Measurements from ENCODE around the gene RNF34.
A peak's percentile ranks its signal among the peaks of the same experiment; 100 is the strongest.

Gene RNF34

DNA sequence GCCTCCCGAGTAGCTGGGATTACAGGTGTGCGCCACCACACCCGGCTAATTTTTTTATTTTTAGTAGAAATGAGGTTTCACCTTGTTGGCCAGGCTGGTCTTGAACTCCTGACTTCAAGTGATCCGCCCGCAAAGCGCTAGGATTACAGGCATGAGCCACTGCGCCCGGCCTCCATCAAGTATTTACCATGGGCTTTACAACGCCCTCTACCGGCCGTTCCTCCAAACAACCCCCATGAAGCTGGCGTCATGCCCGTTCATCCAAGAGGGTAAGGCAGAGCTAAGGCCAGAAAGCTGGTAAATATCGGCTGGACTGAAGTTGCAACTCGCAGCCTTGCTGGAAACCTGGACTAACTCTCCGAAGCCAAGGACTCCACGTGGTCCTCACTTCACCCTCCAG is 41.6 kb downstream of the RNF34 start:
- no peak for DNase-seq

DNA sequence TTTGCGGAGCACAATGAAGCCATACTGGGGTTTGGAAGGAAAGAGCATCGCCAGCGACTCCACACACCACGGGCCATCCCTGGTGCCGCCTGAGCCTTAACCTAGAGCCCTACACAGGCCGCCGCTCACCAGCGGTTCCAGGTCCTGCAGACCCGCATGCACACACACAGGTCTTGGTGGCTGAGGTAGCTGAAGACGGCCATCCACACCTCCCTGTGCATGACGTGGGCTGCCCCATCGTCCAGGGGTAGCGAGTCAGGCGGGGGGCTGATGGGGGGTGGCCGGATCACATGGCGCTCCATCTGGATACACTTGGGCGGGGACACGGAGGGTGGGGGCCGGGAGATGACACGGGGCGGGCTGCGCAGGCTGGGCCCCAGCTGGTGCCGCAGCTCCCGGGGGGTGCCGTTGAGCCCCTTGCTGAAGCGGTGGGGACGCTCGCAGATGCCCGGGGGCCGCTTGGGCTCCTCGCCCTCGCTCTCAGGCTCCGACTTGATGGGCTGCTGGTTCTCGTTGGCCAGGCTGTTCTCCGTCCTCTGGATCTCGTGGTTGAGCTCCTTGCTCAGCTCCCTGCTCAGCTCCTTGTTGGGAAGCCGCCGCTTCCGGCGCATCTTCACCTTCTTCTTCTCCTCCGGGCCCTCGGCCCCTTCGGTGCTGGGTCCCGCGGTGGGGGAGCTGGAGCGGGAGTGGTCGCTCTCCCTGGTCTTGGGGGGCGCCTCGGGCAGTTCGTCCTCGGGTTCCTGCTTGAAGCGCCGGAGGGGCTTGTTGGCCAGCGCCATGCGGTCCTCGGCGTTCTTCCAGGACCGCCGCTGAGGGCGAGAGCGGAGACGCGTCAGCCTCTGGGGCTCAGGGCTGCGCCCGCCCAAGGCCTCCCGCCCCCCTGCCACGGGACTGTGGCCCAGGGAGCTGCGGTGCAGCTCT is 42.4 kb downstream of the RNF34 start:
- no peak for DNase-seq

DNA sequence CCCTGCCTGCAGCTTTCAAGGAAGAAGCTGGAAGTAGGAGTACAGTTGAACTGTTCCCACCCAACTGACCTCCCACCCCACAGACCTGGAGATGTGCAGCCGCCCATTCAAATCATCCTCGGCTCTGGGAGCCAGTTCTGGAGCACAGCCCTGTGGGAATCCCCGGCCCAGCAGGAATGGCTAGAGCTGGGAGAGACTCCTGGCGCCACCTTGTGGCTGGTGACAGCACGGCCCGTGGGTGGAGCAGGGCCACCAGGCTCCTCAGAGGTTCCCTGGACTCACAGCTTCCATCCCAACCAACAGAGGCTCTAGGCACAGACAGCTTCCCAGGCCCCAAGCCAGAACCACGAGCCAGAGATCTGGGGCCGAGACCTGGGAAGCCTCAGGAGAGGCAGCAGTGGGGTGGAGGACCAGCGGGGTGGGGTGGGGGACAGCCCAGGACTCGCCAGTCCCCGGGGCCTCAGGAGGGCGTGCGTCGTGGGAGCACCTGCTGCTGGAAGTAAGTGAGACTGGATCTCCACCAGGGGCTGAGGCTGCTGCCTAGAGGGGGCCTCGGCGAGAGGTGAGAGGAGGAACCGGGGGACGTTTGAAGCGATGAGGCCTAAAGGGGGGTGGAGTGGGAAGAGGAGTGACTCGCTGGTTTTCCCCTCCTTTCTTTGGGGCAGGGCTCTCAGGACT is 43.4 kb downstream of the RNF34 start:
- DNase-seq = peak; percentile 68

DNA sequence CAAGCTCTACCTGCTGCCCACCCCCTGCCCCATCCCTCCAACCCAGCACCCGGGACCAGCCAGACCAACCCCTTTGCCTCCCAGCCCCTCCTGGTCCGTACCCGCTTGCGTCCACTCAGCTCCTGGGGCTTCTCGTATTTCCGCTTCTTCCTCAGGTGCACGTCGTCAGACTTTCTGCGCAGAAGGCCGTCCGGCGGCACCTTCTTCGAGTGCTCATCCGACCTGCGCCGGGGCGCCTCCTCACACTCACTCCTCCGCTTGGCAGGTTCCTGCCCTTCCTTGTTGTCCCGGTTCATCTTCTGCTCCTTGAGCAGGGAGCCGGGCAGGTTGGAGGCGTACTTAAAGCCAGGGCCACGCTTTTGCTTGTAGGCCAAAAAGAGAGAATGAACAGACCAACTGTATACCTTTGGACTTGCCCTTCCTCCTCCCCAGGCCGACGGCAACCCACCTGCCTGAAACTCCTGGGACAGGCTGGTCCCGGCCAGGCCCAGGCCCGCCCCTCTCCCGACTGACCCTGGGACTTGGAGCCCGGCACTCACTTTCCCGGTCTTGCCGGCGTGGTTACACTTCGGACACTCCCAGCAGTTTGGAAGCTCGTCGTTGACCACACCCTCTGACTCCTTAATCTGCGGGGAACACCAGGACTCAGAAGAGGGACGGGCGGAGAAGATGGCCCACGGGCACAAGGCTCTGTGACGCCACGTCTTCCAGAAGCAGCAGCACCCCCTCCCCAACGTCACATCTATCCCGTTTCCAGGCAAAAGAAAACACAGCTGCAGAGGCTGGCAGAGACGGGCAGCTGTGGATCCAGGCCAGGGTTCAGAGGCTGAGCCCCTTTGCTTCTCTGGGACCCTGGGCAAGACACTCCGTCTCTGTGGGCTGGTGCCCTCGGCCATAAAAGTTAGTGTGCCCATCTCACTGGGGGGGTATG is 44.3 kb downstream of the RNF34 start:
- DNase-seq = no peak

DNA sequence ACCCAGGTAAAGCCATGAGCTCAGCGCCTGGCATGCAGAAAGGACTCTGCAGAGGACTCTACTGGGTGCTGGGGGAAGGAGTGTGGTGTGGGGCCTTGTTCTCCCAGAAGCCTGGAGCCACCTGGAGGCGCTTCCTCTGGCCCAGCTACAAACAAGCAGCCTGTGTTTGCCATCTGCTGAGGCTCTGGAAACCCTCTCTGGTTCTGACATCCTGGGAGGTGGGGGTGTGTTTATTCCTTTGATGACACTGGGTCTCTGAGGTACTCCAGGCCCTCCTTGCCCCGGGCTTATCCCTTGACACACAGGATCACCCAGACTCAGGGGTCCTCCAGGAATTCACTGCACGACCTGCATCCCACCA is 44.9 kb downstream of the RNF34 start:
- no peak for DNase-seq

DNA sequence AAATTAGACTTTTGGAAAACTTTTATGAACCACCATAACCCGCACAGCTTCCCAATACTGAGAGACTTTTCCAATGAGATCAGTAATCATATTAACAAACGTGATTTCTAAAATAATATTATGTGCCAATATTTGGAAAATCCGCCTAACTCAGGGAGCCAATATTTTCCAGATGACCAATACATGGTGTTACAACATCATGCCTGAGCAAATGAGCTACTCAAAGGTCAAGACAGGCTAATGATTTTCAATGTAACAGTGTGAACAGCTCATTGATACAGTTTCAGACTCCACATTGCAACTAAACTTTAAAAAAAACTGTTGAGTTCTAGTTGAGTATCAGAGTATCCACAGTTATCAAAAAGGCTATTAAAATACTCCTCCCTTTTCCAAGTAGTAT is 46.8 kb downstream of the RNF34 start:
- DNase-seq = no peak

DNA sequence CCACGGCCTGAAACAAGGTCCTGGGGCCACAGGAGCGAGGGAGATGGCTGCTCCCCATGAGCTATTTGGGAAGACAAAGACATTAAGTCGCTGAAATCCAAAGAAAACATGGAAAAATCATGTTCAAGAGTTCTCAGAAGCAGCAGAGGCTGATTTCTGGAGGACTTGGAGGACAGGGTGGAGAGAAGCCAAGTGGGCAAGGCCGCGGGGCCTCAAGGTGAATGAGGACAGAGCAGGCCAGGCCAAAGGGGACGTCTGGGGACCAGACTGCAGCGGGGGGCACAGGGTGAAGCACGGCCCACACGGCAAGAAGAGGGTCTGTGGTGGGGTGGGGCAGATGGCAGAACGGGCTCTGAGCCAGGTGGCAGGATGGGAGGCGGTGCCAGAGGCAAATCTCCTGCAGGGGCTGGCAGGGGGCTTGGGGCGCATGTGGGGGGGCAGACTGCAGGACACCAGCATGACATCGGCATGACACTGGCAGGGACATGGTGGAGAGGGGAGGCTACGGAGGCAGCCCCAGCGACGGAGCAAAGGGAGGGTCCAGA is 48.9 kb downstream of the RNF34 start:
- no peak for DNase-seq

DNA sequence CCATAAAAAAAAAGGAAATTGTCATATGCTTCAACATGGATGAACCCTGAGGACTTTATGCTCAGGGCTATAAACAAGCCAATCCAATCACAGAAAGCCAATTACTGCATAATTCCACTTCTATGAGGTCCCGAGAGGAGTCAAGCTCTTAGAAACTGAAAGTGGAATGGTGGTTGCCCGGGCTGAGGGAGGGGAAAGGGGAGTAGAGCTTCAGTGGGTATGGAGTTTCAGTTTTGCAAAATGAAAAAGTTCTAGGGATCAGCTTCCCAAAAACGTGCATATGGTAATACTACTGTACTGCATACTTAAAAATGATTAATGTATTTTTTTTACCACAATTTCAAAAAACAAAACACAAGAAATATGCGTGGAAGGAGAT is 52.0 kb downstream of the RNF34 start:
- no peak for DNase-seq

DNA sequence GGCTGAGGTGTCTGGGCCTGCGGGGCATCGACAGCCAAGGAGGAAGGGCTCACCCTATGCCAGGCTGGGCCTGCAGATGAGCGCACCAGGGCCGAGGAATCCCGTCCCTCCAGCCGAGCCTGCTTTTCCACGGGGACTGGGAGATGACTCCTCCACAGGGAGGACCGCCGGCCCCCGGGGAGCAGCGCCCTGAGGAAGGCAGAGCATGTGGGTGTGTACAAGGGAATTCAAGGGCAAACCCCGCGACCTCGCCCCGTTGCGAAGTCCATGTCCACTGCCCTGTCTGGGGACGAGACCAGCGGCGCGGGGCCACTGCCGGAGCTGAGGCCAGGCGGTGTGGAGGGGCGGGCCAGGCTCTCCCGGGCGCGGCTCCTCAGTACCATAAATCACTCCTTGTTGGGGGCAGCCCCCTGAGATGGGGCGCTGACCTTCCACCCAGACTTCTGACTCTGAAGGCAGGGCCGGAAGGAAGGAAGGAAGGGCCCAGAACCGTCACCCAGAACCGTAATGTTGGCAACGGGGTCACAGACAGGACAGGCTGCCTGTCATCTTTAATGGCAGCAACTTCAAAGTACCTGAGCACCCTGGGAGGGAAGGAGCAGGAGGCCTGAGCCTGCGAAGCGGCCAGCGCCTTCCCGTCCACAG is 52.5 kb downstream of the RNF34 start:
- no peak for DNase-seq

DNA sequence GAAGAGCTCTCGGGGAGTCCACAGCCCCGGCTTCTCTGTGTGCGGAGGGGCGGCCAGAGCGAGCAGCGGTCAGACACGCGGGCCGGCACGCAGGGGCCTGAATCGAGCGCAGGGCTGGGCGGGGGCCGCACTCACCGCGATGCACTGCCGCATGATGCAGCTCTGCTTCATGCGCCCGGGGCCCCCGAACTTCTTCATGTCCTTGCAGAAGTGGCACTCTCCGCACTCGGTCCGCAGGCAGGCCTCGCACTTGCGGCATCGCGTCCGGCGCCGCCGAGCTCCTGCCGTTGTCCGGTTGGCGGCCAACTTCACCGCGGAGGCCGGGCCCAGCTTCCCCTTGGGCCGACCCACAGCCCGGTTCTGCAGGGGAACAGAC is 53.1 kb downstream of the RNF34 start:
- DNase-seq = no peak

DNA sequence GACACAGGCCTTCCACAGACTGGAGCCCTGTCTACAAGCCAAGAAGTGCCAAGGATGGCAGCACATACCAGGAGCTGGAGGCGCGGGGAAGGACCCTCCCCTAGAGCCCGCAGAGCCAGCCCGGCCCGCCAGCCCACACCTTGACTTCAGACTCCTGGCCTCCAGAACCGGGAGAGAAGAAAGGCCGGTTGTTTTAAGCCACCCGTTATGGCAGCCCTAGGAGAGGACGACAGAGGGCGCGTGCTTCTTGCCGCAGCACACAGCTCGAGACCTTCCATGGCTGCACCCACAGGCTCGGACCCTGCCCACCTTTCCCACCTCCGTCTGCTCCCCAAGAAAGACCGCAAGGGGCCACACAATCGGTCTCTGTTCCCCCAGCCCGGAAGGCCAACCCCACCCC is 53.7 kb downstream of the RNF34 start:
- no peak for DNase-seq

DNA sequence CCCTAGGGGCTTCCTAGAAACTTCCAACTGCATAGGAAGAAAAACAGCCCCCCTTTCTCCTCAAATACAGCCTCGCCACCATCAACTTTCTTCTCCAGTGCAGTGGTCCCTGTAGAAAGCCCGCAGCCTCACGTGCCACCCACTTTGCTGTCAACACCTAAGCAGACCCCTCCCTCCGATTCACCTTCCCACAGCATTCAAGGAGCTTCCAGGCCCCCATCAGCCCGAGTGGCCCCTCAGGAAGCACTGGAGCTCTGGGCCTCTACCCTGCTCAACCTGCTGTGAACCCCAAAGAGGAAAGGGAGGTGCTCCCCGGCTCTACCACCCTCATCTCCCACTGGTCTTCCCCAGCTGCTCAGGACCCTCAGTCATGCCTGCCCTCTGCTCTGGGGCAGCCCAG is 55.0 kb downstream of the RNF34 start:
- DNase-seq = no peak

DNA sequence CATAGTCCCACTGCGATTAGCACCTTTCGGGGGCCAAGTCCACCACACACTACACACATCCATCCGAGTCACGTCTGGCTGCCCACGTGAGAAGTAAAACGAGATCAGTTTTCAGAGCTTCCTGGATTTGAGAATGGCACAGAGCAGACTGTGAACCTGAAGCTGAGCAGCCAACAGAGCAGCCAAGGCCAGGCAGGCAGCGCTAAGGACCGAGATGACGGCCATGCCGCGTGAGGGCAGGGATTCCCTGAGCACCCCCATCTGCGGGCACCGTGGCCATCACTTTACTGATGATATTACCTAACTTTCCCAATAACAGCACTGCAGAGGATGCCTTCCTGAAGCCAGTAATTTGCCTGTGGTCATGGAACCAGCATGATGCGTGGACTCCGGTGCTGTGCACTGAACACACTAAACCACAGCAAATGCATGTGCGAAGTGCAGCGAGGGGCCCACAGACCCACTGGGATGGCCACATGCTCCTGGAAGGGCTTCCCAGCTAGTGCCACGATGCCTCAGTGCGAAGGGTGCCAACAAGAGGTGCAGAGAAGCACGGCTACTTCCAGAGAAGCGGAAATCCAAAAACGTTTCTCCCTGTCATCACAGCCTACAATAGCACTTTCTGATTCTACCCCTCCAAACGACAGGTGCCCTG is 56.0 kb downstream of the RNF34 start:
- no peak for DNase-seq

DNA sequence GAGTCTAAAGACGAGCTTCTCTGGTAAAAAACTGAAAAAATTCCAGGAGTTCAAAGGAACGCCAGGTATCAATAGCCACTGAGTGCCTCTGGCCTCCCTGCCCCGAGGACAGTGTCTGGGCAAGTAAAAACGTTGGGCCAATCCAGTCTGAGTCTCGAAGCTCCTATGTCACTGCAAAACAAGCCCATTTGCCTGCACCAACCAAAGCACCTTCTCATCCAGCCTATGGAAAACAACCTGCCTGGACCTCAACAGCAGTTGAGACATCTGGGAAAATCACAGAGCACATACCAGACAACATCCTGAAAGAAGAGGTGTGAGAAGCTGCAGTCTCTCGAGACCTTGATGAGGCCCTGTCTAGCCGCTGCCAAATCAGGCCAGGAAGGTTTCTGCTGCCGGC is 56.6 kb downstream of the RNF34 start:
- DNase-seq = no peak

DNA sequence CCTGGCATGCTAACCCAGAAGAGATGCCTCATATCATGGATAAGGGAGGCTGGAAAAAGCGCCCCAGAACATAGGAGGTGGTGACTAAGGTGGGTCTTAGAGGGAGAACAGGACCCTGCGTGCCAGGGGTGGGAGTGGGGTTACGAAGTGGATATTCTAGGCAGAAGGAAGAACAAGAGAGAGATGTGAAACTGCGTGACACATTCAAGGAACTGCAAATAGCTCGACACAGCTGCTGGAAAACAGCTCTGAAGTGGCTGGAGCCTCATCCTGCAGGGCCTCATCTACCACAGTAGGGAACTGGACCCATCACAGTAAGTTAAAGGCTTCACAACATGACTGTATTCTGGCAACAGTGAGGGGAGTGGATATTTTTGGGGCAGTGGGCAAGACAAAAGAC is 61.1 kb downstream of the RNF34 start:
- no peak for DNase-seq

DNA sequence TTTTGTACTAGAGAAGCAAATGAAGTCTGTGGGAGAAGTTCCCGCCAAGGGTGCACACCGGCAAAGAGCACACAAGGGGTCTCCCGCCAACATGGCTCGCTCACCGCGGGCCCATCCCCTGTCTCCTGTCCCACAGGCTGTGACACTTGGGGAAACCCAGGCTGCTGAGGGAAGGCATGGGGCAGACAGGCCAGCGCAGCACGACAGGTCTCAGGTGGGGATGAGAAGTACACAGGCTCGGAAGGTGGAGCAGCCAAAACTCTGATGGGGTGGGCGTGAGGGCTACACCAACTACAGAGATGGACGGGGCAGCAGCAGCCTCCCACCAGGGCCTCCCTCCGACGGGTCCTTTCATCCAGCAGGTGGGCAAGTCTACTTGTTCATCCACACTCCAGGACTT is 64.4 kb downstream of the RNF34 start:
- no peak for DNase-seq

DNA sequence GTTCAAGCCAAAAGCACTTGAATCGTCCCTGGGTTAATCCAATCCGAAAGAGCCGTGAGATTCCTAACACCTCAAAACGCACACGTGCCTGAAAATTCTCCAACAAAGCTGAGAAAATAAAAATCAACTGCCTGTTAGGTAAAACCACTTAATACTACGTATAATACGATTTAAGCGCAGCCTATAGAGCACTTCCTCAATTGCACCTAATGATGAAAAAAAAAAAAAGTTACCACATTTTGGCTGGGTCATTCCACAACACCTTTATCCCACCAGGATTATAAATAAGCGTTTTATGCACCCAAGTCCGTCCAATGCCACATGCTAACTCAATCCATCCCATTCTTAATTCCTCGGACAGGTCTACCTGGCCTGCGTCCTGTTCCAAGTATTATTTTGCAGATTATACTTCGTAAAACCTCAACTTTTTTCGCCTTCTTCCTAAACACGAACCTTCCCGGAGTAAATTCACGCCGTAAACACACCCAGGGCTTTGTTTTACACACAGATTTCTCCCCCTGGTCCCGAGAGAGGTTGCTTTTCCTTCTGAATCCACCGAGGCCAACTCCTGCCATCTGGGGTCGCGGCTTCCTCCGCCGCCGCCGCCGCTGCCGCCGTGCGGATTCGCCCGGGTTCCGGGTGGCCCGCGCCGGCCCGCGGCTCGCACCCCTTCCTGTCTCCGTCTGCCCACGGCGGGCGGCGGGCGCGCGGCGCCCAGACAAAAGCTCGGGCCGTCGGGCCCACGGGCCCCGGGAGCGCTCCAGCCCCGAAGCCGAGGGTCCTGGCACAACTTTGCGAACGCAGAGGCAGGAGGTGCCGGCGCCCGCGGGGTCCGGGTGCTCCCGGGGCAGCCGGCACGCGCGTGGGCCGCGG is 66.2 kb downstream of the RNF34 start:
- peak; percentile 51 for DNase-seq

DNA sequence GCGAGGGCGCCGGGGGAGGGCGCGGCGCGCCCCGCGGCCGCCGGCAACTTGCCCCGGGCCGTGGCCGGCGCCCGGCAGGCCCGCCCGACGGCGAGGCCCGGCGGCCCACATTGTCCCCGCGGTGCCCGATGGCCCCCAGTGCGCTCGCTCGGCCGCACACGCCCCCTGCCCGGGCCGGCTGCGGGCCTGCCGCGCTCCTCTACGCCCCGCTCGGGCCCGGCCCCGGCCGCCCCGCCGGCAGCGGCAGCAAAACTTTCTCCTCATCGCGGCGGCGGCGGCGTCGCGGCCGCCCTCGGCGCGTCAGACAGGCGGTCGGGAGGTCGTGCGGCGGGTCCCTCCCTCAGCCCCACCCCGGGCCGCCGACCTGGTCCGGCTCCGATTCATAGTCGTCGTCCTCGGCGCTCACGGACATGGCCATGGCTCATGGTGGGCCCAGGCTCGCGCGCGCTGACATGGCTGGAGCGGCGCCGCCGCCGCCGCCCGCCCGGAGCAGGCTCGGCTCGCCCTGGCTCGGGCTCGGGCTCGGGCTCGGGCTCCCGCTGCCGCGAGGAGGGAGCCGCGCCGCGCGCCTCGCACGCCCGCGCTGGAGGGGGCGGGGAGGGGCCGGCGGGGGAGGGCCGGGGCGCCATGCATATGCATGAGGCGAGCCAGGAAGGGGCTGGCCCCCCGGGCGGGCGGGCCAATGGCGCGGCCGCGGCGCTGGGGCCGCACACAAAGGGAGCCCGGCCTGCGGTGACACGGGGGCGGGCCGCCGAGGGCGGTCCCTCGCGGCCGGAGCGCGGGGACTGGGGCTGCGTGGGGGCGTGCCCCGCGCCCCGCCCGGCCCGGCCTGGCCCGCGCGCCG is 67.1 kb downstream of the RNF34 start:
- DNase-seq = peak; percentile 95

DNA sequence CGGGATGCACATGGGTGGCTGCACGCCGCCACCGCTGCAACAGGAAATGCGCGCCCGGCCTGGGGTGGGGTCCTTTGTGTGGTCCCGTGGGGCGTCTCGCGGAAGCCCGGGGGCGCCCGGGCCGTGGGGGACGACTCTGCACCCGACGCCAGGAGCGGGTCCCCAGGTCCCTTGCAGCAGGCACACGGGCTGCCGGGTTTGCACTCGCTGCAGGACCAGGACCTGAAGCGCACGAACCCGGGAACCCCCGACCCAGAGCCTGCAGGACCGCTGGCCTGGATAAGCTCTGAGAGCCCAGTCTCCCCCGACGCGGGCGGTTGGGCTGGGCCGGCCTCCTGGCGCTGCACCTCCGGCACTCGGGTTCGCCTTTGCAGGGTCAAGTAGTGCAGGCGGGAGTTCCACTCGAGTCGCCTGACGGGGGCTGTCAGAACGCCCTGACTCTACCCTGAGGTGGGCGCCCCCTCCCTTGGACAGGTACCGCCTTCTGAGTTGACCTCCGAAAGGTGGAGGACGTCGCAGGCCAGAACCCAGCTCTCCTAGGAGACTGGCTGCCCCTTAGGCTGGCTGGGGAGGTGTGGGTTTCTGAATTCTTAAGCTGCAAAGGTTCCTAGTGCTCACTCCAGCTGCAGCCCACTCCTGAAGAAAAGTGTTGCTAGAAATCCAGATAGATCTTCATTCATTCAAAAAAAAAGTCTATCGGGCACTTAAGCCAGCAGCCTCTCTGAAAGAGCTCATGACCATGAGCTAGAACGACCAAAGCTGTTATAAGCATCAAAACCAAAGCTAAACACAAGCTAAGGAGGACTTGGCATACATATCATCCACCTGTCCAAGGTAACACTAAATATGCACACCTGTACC is 68.0 kb downstream of the RNF34 start:
- DNase-seq = no peak

All from activated CD4-positive, alpha-beta T cell treated with anti-CD3 and anti-CD28 coated beads, Interleukin-2, Interleukin-6, amounts not matched to agents 100 ng/mL and 50 ng/mL, durations not matched to agents 16 hours and 8 hours (primary cell).